Measurements from ENCODE around the gene MKI67. TPM values are rescaled to one million over a fixed set of nuclear protein-coding genes. Genes with fewer than 3 reads are reported as not detected.

MKI67 gene
- total and polyA plus RNA-seq, 2 donors (not counting 3 experiments of a cell fraction or from before 2014, with no cell fraction given), result 16.2 to 125 TPM

- Histone ChIP-seq H3K9me1 (replicated peaks; ENCODE audit: control insufficient read depth, extremely low read depth, insufficient read depth, low read length) (no peaks in the 10 kb centered on the region), H3K4me2 (ENCODE audit: insufficient read depth, low read length) (no peak overlapping the region), H3K27me3 (ENCODE audit: control insufficient read depth in 2 of 2, insufficient read depth in 2 of 2, low read length in 2 of 2) (no peaks in the 10 kb centered on the region), H3K4me3 (replicated peaks in 1 of 3; ENCODE audit: insufficient read depth in 1 of 3, low read depth in 1 of 3, low read length in 3 of 3) (no peak overlapping the region), H4K20me1 (replicated peaks; ENCODE audit: control insufficient read depth, extremely low read depth, insufficient read depth, low read length) (no peaks in the 10 kb centered on the region), H2AFZ (ENCODE audit: low read depth, low read length) (no peak overlapping the region), H3K27ac (ENCODE audit: insufficient read depth, low read depth, low read length) (no peak overlapping the region), H3K9ac (replicated peaks; ENCODE audit: extremely low read depth, insufficient read depth, low read length) (no peak overlapping the region), H3K4me1 (ENCODE audit: control insufficient read depth, extremely low read depth, insufficient read depth, low read length) (peaks cover 2% of the 10 kb centered on the region), H3K9me3 (replicated peaks; ENCODE audit: control insufficient read depth, insufficient read depth, low read length) (no peaks in the 10 kb centered on the region), H3K36me3 (ENCODE audit: control insufficient read depth in 2 of 2, extremely low read depth in 1 of 2, insufficient read depth in 2 of 2, low read length in 2 of 2) (peaks cover 32 to 71% of the 10 kb centered on the region in 2 experiments), H3K79me2 (ENCODE audit: control insufficient read depth, insufficient read depth, low read length) (no peaks in the 10 kb centered on the region)
- dilution Hi-C loops (cut with MboI; ENCODE audit: extremely low pct_ligation_motif_present, low sequenced_read_pairs), result no loop called here
- FAIRE-seq, result no peak
- no peak for DNase-seq (ENCODE audit: low read depth, low spot score)
- intact Hi-C loops (cut with micrococcal nuclease), result no loop called here
- ChIA-PET CTCF (no interaction called here), POLR2A (no interaction called here)
- no peak for TF ChIP-seq POLR2AphosphoS5 (IDR thresholded peaks at IDR 0.05; ENCODE audit: insufficient read depth, low read depth, low read length)
- TF ChIP-seq GATA2 (IDR thresholded peaks at IDR 0.05; ENCODE audit: insufficient read depth, insufficient read length, low read depth, low read length), result peak; percentile 70
- no TSS peak for BruUV-seq (replicated peaks)
Observed at GRCh38 chr10:128073890-128074289, 52.3 kb downstream of the MKI67 start.

GRCh38 chr10:128072941-128073645 lies 53.1 kb downstream of the MKI67 start:
- POLR2A ChIA-PET, result no interaction called here

More at GRCh38 chr10:128072941-128073645, 53.1 kb downstream of the MKI67 start:
- Histone ChIP-seq H3K27me3 (ENCODE audit: control insufficient read depth in 2 of 2, insufficient read depth in 2 of 2, low read length in 2 of 2) (no peaks in the 10 kb centered on the region), H3K4me2 (ENCODE audit: insufficient read depth, low read length) (no peak overlapping the region), H3K9me3 (replicated peaks; ENCODE audit: control insufficient read depth, insufficient read depth, low read length) (no peaks in the 10 kb centered on the region), H3K9me1 (replicated peaks; ENCODE audit: control insufficient read depth, extremely low read depth, insufficient read depth, low read length) (no peaks in the 10 kb centered on the region), H4K20me1 (replicated peaks; ENCODE audit: control insufficient read depth, extremely low read depth, insufficient read depth, low read length) (no peaks in the 10 kb centered on the region), H3K79me2 (ENCODE audit: control insufficient read depth, insufficient read depth, low read length) (no peaks in the 10 kb centered on the region), H3K36me3 (ENCODE audit: control insufficient read depth in 2 of 2, extremely low read depth in 1 of 2, insufficient read depth in 2 of 2, low read length in 2 of 2) (peaks cover 31 to 71% of the 10 kb centered on the region in 2 experiments), H3K27ac (ENCODE audit: insufficient read depth, low read depth, low read length) (no peak overlapping the region), H2AFZ (ENCODE audit: low read depth, low read length) (no peak overlapping the region), H3K9ac (replicated peaks; ENCODE audit: extremely low read depth, insufficient read depth, low read length) (no peak overlapping the region), H3K4me3 (replicated peaks in 1 of 3; ENCODE audit: insufficient read depth in 1 of 3, low read depth in 1 of 3, low read length in 3 of 3) (no peak overlapping the region), H3K4me1 (ENCODE audit: control insufficient read depth, extremely low read depth, insufficient read depth, low read length) (peaks cover 2% of the 10 kb centered on the region)
- intact Hi-C loops (cut with micrococcal nuclease), result no loop called here
- CTCF ChIA-PET, result interaction anchor here (1.5 to 4.3 kb wide), 2 partner anchors 10 to 168 kb away, joined by 8 to 108 read pairs; partner anchors contain the start of gene PTPRE
- DNase-seq (ENCODE audit: low read depth, low spot score), result no peak
- FAIRE-seq, result no peak
- no peak for TF ChIP-seq EZH2 (IDR thresholded peaks at IDR 0.05; ENCODE audit: borderline replicate concordance, low read depth, low read length, severe bottlenecking)
- no peak for TF ChIP-seq CTCF (IDR thresholded peaks at IDR 0.05; ENCODE audit: extremely low read depth in 1 of 2, insufficient read depth in 1 of 2, low read depth in 1 of 2, low read length in 2 of 2)
- no peak for TF ChIP-seq POLR2A (IDR thresholded peaks at IDR 0.05; ENCODE audit: low read depth, low read length)
- TF ChIP-seq FOS (IDR thresholded peaks at IDR 0.05; ENCODE audit: borderline replicate concordance, insufficient read depth, low read length), result no peak
- TF ChIP-seq MYC (IDR thresholded peaks at IDR 0.05; ENCODE audit: low read depth, low read length), result no peak
- no peak for TF ChIP-seq POLR2AphosphoS5 (IDR thresholded peaks at IDR 0.05; ENCODE audit: insufficient read depth, low read depth, low read length)
- no peak for TF ChIP-seq GATA2 (IDR thresholded peaks at IDR 0.05; ENCODE audit: insufficient read depth, insufficient read length, low read depth, low read length)
- no peak for TF ChIP-seq JUN (IDR thresholded peaks at IDR 0.05; ENCODE audit: borderline replicate concordance, insufficient read depth, insufficient read length, low read depth)
- no peak for TF ChIP-seq MAX (IDR thresholded peaks at IDR 0.05; ENCODE audit: insufficient read depth, insufficient read length)
- BruUV-seq (replicated peaks), result no TSS peak
- dilution Hi-C loops (cut with MboI; ENCODE audit: extremely low pct_ligation_motif_present, low sequenced_read_pairs), result no loop called here
